HG03520 (cell line): ENCODE measurements around the gene UXS1.

Experiments
- ATAC-seq: cut with Tn5 transposase; IDR thresholded peaks from one replicate; pipeline ENCODE4 v1.9.1; 2021; ENCODE audit warnings: mild to moderate bottlenecking, moderate library complexity; ENCODE audit not compliant: unreplicated experiment

UXS1 gene

GRCh38 chr2:106189764-106190468, 4.2 kb downstream of the UXS1 start:
- ATAC-seq = no peak

GRCh38 chr2:106189325-106189724, 4.8 kb downstream of the UXS1 start:
- no peak for ATAC-seq

- no peak for ATAC-seq
Measured at GRCh38 chr2:106187273-106187891, 6.7 kb downstream of the UXS1 start.

- ATAC-seq = no peak
Measured at GRCh38 chr2:106185475-106186184, 8.5 kb downstream of the UXS1 start.

GRCh38 chr2:106184857-106185256, 9.2 kb downstream of the UXS1 start:
- ATAC-seq = no peak

- ATAC-seq = no peak
Measured at GRCh38 chr2:106184394-106184793, 9.7 kb downstream of the UXS1 start.

GRCh38 chr2:106183101-106183696, 10.9 kb downstream of the UXS1 start:
- no peak for ATAC-seq

- no peak for ATAC-seq
Measured at GRCh38 chr2:106181064-106181463, 13.0 kb downstream of the UXS1 start.

GRCh38 chr2:106180602-106181001, 13.5 kb downstream of the UXS1 start:
- no peak for ATAC-seq

GRCh38 chr2:106178716-106179115, 15.4 kb downstream of the UXS1 start:
- ATAC-seq = no peak

- ATAC-seq = no peak
Measured at GRCh38 chr2:106177581-106177980, 16.5 kb downstream of the UXS1 start.

GRCh38 chr2:106176446-106177099, 17.5 kb downstream of the UXS1 start:
- ATAC-seq = no peak

- no peak for ATAC-seq
Measured at GRCh38 chr2:106175086-106175850, 18.8 kb downstream of the UXS1 start.

GRCh38 chr2:106174056-106174455, 20.0 kb downstream of the UXS1 start:
- no peak for ATAC-seq

GRCh38 chr2:106172649-106173048, 21.5 kb downstream of the UXS1 start:
- no peak for ATAC-seq

- ATAC-seq = no peak
Measured at GRCh38 chr2:106168657-106169056, 25.4 kb downstream of the UXS1 start.

- ATAC-seq = no peak
Measured at GRCh38 chr2:106167067-106167466, 27.0 kb downstream of the UXS1 start.

- no peak for ATAC-seq
Measured at GRCh38 chr2:106165561-106165960, 28.5 kb downstream of the UXS1 start.

GRCh38 chr2:106165029-106165428, 29.1 kb downstream of the UXS1 start:
- ATAC-seq = no peak

- no peak for ATAC-seq
Measured at GRCh38 chr2:106163948-106164545, 30.1 kb downstream of the UXS1 start.
